GM18519 (cell line): Measurements from ENCODE around the gene ZFYVE26.
"Not testable (repeated sequence)": the region's sequence is repeated elsewhere in the genome, so short reads cannot be mapped to it uniquely, and the experiment has no call there.

Source experiments
- ATAC-seq: cut with Tn5 transposase; IDR thresholded peaks from one replicate; pipeline ENCODE4 v1.9.1; 2021; ENCODE audit warnings: mild to moderate bottlenecking, moderate library complexity; ENCODE audit not compliant: unreplicated experiment, low FRiP score

The ZFYVE26 gene

GRCh38 chr14:67759916-67760315 is 56.5 kb downstream of the ZFYVE26 start:
- ATAC-seq: no peak

GRCh38 chr14:67757175-67757574 is 59.2 kb downstream of the ZFYVE26 start:
- no peak for ATAC-seq

GRCh38 chr14:67756496-67756895 is 59.9 kb downstream of the ZFYVE26 start:
- ATAC-seq: no peak

GRCh38 chr14:67749341-67750084 is 66.9 kb downstream of the ZFYVE26 start:
- ATAC-seq: no peak

GRCh38 chr14:67748312-67748711 is 68.1 kb downstream of the ZFYVE26 start:
- no peak for ATAC-seq

- ATAC-seq: no peak
Observed at GRCh38 chr14:67746927-67747326, 69.5 kb downstream of the ZFYVE26 start.

GRCh38 chr14:67744046-67744445 is 72.3 kb downstream of the ZFYVE26 start:
- no peak for ATAC-seq

- ATAC-seq: no peak
Observed at GRCh38 chr14:67738740-67739504, 77.5 kb downstream of the ZFYVE26 start.

GRCh38 chr14:67736771-67737170 is 79.6 kb downstream of the ZFYVE26 start:
- ATAC-seq: no peak

GRCh38 chr14:67735336-67736147 is 80.8 kb downstream of the ZFYVE26 start:
- no peak for ATAC-seq

- ATAC-seq: no peak
Observed at GRCh38 chr14:67734675-67735074, 81.7 kb downstream of the ZFYVE26 start.

GRCh38 chr14:67733616-67734015 is 82.8 kb downstream of the ZFYVE26 start:
- ATAC-seq: no peak

GRCh38 chr14:67729072-67729885 is 87.1 kb downstream of the ZFYVE26 start:
- no peak for ATAC-seq

- ATAC-seq: no peak
Observed at GRCh38 chr14:67728258-67728657, 88.1 kb downstream of the ZFYVE26 start.

GRCh38 chr14:67727361-67727760 is 89.0 kb downstream of the ZFYVE26 start:
- no peak for ATAC-seq

GRCh38 chr14:67725171-67725570 is 91.2 kb downstream of the ZFYVE26 start:
- no peak for ATAC-seq

GRCh38 chr14:67722293-67722692 is 94.1 kb downstream of the ZFYVE26 start:
- ATAC-seq: no peak

- ATAC-seq: no peak
Observed at GRCh38 chr14:67721875-67722274, 94.5 kb downstream of the ZFYVE26 start.

- ATAC-seq: no peak
Observed at GRCh38 chr14:67719866-67720265, 96.5 kb downstream of the ZFYVE26 start.

- ATAC-seq: not testable (repeated sequence)
Observed at GRCh38 chr14:67719385-67719784, 97.0 kb downstream of the ZFYVE26 start.
